OCI-LY1 (cell line): Measurements from ENCODE around the gene SCFD1.

Experiments used
- H2AFZ ChIP-seq: fragments of 200-600 bp; sonication (generic), shearing (Covaris generic); 2 replicates; pipeline ENCODE4 v1.6.0; 2014; ENCODE audit warnings: antibody characterized with exemption, mild to moderate bottlenecking, low read length
- H3F3A ChIP-seq: fragments of 200-600 bp; sonication (generic), shearing (Covaris generic); 2 replicates; pipeline ENCODE4 v1.6.0; 2014; ENCODE audit warnings: mild to moderate bottlenecking, antibody characterized with exemption, low read length, moderate library complexity; ENCODE audit not compliant: insufficient read depth
- H3K27ac ChIP-seq: fragments of 200-600 bp; sonication (generic); 2 replicates; pipeline ENCODE4 v1.5.1; 2014; ENCODE audit warnings: low read length, mixed run types, mild to moderate bottlenecking, low read depth; ENCODE audit not compliant: poor library complexity, severe bottlenecking
- H3K27me3 ChIP-seq: fragments of 200-600 bp; sonication (generic); 2 replicates; pipeline ENCODE4 v1.6.0; 2014; ENCODE audit warnings: antibody characterized with exemption, mild to moderate bottlenecking, low read length, moderate library complexity; ENCODE audit not compliant: insufficient read depth
- H3K36me3 ChIP-seq: fragments of 200-600 bp; sonication (generic); 2 replicates; pipeline ENCODE4 v1.6.1; 2014; ENCODE audit warnings: mild to moderate bottlenecking, antibody characterized with exemption, low read length, moderate library complexity, mixed read lengths; ENCODE audit not compliant: insufficient read depth
- H3K4me1 ChIP-seq: fragments of 200-600 bp; sonication (generic); 2 replicates; pipeline ENCODE4 v1.5.1; 2014; ENCODE audit warnings: mild to moderate bottlenecking, low read length, moderate library complexity; ENCODE audit not compliant: insufficient read depth, severe bottlenecking
- H3K4me2 ChIP-seq: fragments of 200-600 bp; sonication (generic), shearing (Covaris generic); 2 replicates; pipeline ENCODE4 v1.6.1; 2014; ENCODE audit warnings: low read length
- H3K4me3 ChIP-seq: fragments of 200-600 bp; sonication (generic); 2 replicates; pipeline ENCODE4 v1.5.1; 2014; ENCODE audit warnings: low read length, low read depth, mild to moderate bottlenecking, mixed read lengths; ENCODE audit not compliant: poor library complexity, severe bottlenecking
- H3K79me2 ChIP-seq: fragments of 200-600 bp; shearing (Covaris generic); 2 replicates; pipeline ENCODE4 v1.6.1; 2016; ENCODE audit warnings: mixed run types, low read length, mixed read lengths; ENCODE audit not compliant: insufficient read depth
- H3K9ac ChIP-seq: fragments of 200-600 bp; sonication (generic), shearing (Covaris generic); 2 replicates; pipeline ENCODE4 v1.6.1; 2014; ENCODE audit warnings: mild to moderate bottlenecking, low read length, mixed read lengths
- H3K9me2 ChIP-seq: fragments of 200-600 bp; sonication (generic), shearing (Covaris generic); 2 replicates; pipeline ENCODE4 v1.6.1; 2014; ENCODE audit warnings: low read depth, mild to moderate bottlenecking, low read length, mixed read lengths
- H3K9me3 ChIP-seq: fragments of 200-600 bp; shearing (Covaris generic); 2 replicates; pipeline ENCODE4 v1.6.1; 2014; ENCODE audit warnings: low read length, mixed read lengths
- H4K20me1 ChIP-seq: fragments of 200-600 bp; sonication (generic), shearing (Covaris generic); 2 replicates; pipeline ENCODE4 v1.6.0; 2016; ENCODE audit warnings: mild to moderate bottlenecking, low read length; ENCODE audit not compliant: insufficient read depth
- EZH2 ChIP-seq: fragments of 200-600 bp; sonication (generic), shearing (Covaris generic); IDR thresholded peaks from 2 replicates; pipeline ENCODE4 v1.8.0; 2017; ENCODE audit warnings: borderline replicate concordance, mixed run types, mild to moderate bottlenecking, antibody characterized with exemption, low read length, moderate library complexity, mixed read lengths
- TF ChIP-seq, protein P1 (sequence below): fragments of 200-600 bp; sonication (generic), shearing (Covaris generic); IDR thresholded peaks from 2 replicates; pipeline ENCODE4 v1.5.1; 2017; ENCODE audit warnings: mild to moderate bottlenecking, antibody characterized with exemption, low read length, moderate library complexity, mixed read lengths

SCFD1 gene

GRCh38 chr14:30759172-30760125 is 137.3 kb downstream of the SCFD1 start:
- H3K4me2 ChIP-seq = no peak overlapping the region
- no peak for TF ChIP-seq EZH2
- TF ChIP-seq, protein P1, sequence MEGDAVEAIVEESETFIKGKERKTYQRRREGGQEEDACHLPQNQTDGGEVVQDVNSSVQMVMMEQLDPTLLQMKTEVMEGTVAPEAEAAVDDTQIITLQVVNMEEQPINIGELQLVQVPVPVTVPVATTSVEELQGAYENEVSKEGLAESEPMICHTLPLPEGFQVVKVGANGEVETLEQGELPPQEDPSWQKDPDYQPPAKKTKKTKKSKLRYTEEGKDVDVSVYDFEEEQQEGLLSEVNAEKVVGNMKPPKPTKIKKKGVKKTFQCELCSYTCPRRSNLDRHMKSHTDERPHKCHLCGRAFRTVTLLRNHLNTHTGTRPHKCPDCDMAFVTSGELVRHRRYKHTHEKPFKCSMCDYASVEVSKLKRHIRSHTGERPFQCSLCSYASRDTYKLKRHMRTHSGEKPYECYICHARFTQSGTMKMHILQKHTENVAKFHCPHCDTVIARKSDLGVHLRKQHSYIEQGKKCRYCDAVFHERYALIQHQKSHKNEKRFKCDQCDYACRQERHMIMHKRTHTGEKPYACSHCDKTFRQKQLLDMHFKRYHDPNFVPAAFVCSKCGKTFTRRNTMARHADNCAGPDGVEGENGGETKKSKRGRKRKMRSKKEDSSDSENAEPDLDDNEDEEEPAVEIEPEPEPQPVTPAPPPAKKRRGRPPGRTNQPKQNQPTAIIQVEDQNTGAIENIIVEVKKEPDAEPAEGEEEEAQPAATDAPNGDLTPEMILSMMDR = no peak
- no peaks in the 10 kb centered on the region for H3K27me3 ChIP-seq
- no peaks in the 10 kb centered on the region for H4K20me1 ChIP-seq
- peaks cover 7% of the 10 kb centered on the region; the same call in 1 of the 2 replicates for H3K9me3 ChIP-seq
- no peaks in the 10 kb centered on the region for H3K79me2 ChIP-seq
- no peaks in the 10 kb centered on the region for H3K36me3 ChIP-seq
- H3K9ac ChIP-seq = no peak overlapping the region
- H2AFZ ChIP-seq = no peak overlapping the region
- H3K4me1 ChIP-seq = no peaks in the 10 kb centered on the region
- no peak overlapping the region for H3K27ac ChIP-seq
- no peaks in the 10 kb centered on the region for H3F3A ChIP-seq
- no peak overlapping the region for H3K4me3 ChIP-seq
- H3K9me2 ChIP-seq = no peaks in the 10 kb centered on the region

GRCh38 chr14:30763891-30764290 is 141.8 kb downstream of the SCFD1 start:
- Histone ChIP-seq H3K9me2 (peaks cover 3% of the 10 kb centered on the region; the same call in 1 of the 2 replicates), H4K20me1 (no peaks in the 10 kb centered on the region), H3K79me2 (no peaks in the 10 kb centered on the region), H3K4me3 (no peak overlapping the region), H3F3A (no peaks in the 10 kb centered on the region), H3K9ac (no peak overlapping the region), H2AFZ (no peak overlapping the region), H3K9me3 (peaks cover 10% of the 10 kb centered on the region; the same call in 1 of the 2 replicates), H3K4me1 (no peaks in the 10 kb centered on the region), H3K4me2 (no peak overlapping the region), H3K36me3 (no peaks in the 10 kb centered on the region), H3K27ac (no peak overlapping the region), H3K27me3 (no peaks in the 10 kb centered on the region; the same call in 1 of the 2 replicates)
- TF ChIP-seq, protein P1 = no peak
- no peak for TF ChIP-seq EZH2

- TF ChIP-seq, protein P1 = no peak
- TF ChIP-seq EZH2 = no peak
- no peak overlapping the region for H3K9ac ChIP-seq
Measured at GRCh38 chr14:30767624-30768023, 145.5 kb downstream of the SCFD1 start.

More at GRCh38 chr14:30767624-30768023, 145.5 kb downstream of the SCFD1 start:
- H3F3A ChIP-seq = no peaks in the 10 kb centered on the region
- H3K79me2 ChIP-seq = no peaks in the 10 kb centered on the region
- no peak overlapping the region for H3K4me3 ChIP-seq
- H4K20me1 ChIP-seq = no peaks in the 10 kb centered on the region
- H2AFZ ChIP-seq = no peak overlapping the region
- no peak overlapping the region for H3K4me2 ChIP-seq
- peaks cover 9% of the 10 kb centered on the region; the same call in 1 of the 2 replicates for H3K9me3 ChIP-seq
- no peaks in the 10 kb centered on the region for H3K4me1 ChIP-seq
- peaks cover 4% of the 10 kb centered on the region; the same call in 1 of the 2 replicates for H3K27me3 ChIP-seq
- no peak overlapping the region for H3K27ac ChIP-seq
- H3K9me2 ChIP-seq = peaks cover 3% of the 10 kb centered on the region; the same call in 1 of the 2 replicates
- no peaks in the 10 kb centered on the region for H3K36me3 ChIP-seq
